ENCODE data around the gene TNS1. TPM values are rescaled to one million over a fixed set of nuclear protein-coding genes. Genes with fewer than 3 reads are reported as not detected.

Gene TNS1
- total RNA-seq, 1 donor from 2014 or later: 54.5 TPM

DNA sequence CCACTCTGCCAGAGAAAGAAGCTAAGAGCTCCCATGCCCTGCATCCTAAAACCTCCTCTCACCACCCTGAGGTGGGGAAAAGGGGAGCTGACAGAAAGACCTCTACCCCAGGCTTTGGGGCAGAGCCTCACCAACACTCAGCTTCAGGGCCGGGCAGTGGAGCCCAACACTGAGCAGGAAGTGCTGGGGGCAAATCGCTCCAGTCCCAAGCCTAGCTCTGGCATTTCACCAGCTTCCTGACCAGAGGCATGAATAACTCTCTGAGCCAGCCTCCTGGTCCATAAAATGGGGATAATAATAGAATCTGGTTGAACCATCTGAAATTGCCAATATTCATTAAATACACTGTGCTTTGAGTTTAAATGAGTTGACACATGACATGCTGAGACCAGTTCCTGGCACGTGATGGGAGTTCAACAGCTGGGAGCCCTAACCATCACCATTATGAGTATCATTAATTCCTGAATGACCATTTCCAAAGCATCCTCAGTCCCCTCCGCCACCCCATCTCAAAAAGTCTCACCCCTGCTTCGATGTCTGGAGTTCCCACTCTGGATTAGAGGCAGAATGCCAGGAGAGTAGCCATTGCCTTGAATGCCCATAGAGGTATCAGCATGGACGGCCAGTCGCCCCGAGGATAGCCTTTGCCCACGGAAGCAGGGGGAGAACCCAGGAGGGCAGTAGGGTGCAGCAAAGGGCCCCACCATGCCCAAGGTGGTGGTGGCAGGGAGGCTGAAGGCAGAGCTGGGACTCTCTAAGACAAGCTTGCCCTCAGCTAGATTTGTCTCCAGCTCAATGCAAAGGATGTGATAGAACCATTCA lies 153.4 kb downstream of the TNS1 start:
- no peaks in the 10 kb centered on the region for H3K27me3 ChIP-seq (ENCODE audit: control insufficient read depth, insufficient read depth, low read length)
- H3K4me3 ChIP-seq (ENCODE audit: low read depth, low read length): no peak overlapping the region
- H3K36me3 ChIP-seq (ENCODE audit: control insufficient read depth, insufficient read depth, low read length): peaks cover 1% of the 10 kb centered on the region
- DNase-seq (ENCODE audit: low read depth): no peak
- TF ChIP-seq, protein P1, sequence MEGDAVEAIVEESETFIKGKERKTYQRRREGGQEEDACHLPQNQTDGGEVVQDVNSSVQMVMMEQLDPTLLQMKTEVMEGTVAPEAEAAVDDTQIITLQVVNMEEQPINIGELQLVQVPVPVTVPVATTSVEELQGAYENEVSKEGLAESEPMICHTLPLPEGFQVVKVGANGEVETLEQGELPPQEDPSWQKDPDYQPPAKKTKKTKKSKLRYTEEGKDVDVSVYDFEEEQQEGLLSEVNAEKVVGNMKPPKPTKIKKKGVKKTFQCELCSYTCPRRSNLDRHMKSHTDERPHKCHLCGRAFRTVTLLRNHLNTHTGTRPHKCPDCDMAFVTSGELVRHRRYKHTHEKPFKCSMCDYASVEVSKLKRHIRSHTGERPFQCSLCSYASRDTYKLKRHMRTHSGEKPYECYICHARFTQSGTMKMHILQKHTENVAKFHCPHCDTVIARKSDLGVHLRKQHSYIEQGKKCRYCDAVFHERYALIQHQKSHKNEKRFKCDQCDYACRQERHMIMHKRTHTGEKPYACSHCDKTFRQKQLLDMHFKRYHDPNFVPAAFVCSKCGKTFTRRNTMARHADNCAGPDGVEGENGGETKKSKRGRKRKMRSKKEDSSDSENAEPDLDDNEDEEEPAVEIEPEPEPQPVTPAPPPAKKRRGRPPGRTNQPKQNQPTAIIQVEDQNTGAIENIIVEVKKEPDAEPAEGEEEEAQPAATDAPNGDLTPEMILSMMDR (IDR thresholded peaks at IDR 0.05; ENCODE audit: insufficient read depth, low read length, poor library complexity, severe bottlenecking): no peak

DNA sequence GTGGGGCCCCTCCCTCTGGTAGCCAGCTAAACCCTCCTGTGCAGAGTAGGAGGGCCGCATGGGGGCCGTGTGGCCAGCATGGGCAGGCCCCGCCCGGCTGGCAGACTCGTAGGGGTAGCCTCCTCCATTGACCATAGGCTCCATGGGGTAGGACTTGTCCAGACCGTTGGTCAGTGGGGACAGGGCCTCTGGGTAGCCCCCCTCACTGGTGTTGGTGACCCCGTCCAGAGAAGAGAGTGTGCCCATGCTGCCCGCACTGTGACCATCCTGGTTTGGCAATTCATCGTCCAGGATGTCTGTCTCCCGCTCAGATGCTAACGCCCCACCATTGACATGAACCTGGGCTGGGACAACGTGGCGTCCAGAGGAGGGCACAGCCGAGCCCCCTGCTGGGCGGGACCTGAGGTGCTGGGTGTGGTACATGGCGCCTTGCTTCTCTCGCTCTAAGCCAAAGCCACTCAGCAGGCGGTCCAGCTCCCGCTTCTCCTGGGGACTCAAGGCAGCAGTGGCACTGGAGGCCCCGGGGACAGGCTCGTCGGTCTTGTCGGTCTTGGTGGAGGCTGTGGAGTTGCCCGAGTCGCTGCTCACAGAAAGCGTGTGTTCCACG lies 154.3 kb downstream of the TNS1 start:
- TF ChIP-seq, protein P1 (IDR thresholded peaks at IDR 0.05; ENCODE audit: insufficient read depth, low read length, poor library complexity, severe bottlenecking): no peak
- DNase-seq (ENCODE audit: low read depth): no peak
- Histone ChIP-seq H3K36me3 (ENCODE audit: control insufficient read depth, insufficient read depth, low read length) (peaks cover 1% of the 10 kb centered on the region), H3K27me3 (ENCODE audit: control insufficient read depth, insufficient read depth, low read length) (no peaks in the 10 kb centered on the region), H3K4me3 (ENCODE audit: low read depth, low read length) (no peak overlapping the region)

DNA sequence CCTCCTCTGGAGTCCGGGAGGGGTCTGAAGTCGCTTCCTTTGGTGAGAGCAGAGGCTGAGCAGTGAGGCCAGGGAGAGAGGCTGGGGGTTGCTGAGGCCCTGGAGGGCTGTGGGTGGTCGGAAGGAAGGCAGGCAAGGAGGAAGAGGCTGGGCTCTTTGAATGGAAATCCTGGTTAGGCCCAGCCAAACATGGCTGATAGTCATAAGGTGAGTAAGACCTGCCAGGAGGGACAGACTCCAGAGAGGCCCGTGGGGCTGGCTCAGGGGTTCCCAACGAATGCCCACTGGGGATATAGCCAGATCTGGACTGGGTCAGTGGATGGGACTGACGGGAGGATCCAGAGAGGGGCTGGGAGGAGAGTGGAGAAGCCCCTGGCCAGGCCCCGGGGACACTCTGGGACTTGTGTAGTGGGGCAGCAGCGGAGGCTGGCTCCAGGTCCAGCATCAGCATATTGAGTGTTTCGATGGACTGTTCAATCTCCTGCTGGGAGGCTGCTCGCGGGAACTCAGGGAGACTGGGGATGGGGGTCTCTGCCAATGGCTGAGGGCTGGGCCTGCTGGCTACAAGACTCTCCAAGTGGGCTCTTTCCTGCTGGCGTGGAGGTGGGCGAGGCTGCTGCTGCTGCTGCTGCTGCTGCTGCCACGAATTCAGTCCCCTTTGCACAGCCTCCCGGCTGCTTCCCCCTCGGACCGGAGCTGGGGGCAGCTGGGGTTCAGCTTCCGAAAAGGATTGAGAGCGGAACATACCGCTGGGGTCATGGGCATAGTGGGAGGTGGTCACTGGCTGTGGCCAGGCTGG lies 155.0 kb downstream of the TNS1 start:
- no peak for DNase-seq (ENCODE audit: low read depth)
- no peak overlapping the region for H3K4me3 ChIP-seq (ENCODE audit: low read depth, low read length)
- no peaks in the 10 kb centered on the region for H3K36me3 ChIP-seq (ENCODE audit: control insufficient read depth, insufficient read depth, low read length)
- TF ChIP-seq, protein P1 (IDR thresholded peaks at IDR 0.05; ENCODE audit: insufficient read depth, low read length, poor library complexity, severe bottlenecking): no peak
- no peaks in the 10 kb centered on the region for H3K27me3 ChIP-seq (ENCODE audit: control insufficient read depth, insufficient read depth, low read length)

DNA sequence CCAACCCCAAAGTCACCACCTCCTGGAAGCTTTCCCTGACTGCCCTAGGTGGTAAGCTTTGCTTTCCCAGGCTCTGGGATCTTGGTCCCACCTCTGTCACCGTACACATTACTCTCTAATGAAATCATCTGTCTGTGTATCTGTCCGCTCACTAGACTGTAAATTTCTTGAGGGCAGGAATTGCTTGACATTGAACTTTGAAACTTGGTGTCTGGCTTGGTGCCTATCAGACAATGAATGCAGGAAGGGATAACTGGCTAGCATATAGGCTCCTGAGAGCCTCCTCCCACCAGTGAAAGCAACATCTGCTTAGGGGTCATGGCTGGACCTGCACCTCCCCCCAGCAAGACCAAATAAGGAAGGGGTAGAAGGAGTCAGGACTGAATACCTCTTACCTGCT lies 155.7 kb downstream of the TNS1 start:
- TF ChIP-seq, protein P1 (IDR thresholded peaks at IDR 0.05; ENCODE audit: insufficient read depth, low read length, poor library complexity, severe bottlenecking): no peak
- no peak for DNase-seq (ENCODE audit: low read depth)
- H3K4me3 ChIP-seq (ENCODE audit: low read depth, low read length): no peak overlapping the region
- H3K36me3 ChIP-seq (ENCODE audit: control insufficient read depth, insufficient read depth, low read length): no peaks in the 10 kb centered on the region
- H3K27me3 ChIP-seq (ENCODE audit: control insufficient read depth, insufficient read depth, low read length): no peaks in the 10 kb centered on the region

DNA sequence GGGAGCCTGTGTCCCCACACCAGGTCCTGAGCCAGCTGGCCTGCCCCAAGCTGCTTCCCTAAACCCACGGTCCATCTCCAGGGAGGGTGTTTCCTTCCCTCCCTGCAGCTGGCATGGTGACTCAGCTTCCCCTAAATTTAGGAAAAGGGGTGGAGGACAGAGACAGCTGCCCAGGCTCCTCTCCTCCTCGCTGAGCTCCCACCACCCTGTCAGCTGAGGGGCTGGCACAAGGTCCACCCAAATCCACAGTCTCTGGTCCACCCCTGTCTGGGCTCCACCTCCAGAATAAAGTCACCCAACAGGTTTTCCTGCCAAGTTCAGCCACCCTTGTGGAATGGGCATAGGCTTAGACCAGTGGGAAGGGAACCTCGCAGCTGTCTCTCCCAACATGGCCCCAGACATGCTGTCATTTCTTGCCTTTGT lies 156.5 kb downstream of the TNS1 start:
- Histone ChIP-seq H3K36me3 (ENCODE audit: control insufficient read depth, insufficient read depth, low read length) (no peaks in the 10 kb centered on the region), H3K4me3 (ENCODE audit: low read depth, low read length) (no peak overlapping the region), H3K27me3 (ENCODE audit: control insufficient read depth, insufficient read depth, low read length) (no peaks in the 10 kb centered on the region)
- no peak for DNase-seq (ENCODE audit: low read depth)
- TF ChIP-seq, protein P1 (IDR thresholded peaks at IDR 0.05; ENCODE audit: insufficient read depth, low read length, poor library complexity, severe bottlenecking): no peak

Data from kidney epithelial cell (primary cell).